ENCODE data around the gene PARD3B. TPM values are rescaled to one million over a fixed set of nuclear protein-coding genes. Genes with fewer than 3 reads are reported as not detected.

The PARD3B gene
- total and polyA plus RNA-seq, 10 of the 15 experiments (the other 5 are each of a cell fraction or from before 2014, with no cell fraction given) = 0.01 to 0.54 (median 0.07) TPM; not detected in 7

DNA sequence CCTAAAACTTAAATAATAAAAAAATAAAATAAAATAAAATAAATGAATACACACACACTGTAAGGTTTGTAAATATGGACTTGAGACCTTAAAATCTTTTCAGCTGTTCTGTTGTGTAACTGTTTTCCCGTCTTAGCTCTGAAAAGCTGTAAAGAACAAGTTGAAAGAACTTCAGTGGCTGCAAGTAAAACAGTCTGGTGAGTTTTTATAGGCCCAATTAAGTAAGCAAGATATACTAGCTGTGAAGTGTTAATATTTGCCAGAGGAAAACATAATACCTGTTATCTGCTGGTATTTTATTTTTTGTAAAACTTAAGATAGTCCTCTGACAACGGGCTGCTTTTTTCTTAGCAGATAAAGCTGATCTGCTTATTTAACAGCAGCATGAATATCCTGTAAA is 960.1 kb downstream of the PARD3B start:
- POLR2A ChIA-PET = no interaction called here
- no peaks in the 10 kb centered on the region for H3K27me3 ChIP-seq (replicated peaks in 1 of 2; ENCODE audit: control insufficient read depth in 2 of 2, insufficient read depth in 2 of 2, low read length in 1 of 2)
- RAD21 ChIA-PET (ENCODE audit: unreplicated experiment) = no interaction called here
- no peaks in the 10 kb centered on the region for H3K36me3 ChIP-seq (ENCODE audit: control insufficient read depth in 2 of 2, insufficient read depth in 2 of 2, low read length in 1 of 2)
- no TSS peak for BruUV-seq (replicated peaks)
- CTCF ChIA-PET = no interaction called here
- no peak overlapping the region for H3K4me3 ChIP-seq
- WGBS (ENCODE audit: insufficient coverage, insufficient replicate concordance, low lambda C conversion rate, missing lambda C conversion rate) = 27% methylated on average over 2 of the region's 2 CpGs
- no peaks in the 10 kb centered on the region for H3K4me1 ChIP-seq (ENCODE audit: control insufficient read depth, insufficient read depth, low read length)
- no peaks in the 10 kb centered on the region for H3K79me2 ChIP-seq (ENCODE audit: control insufficient read depth, insufficient read depth, low read length)
- ATAC-seq = no peak
- H3K4me2 ChIP-seq (ENCODE audit: control insufficient read depth, insufficient read depth) = no peak overlapping the region
- SMC1A ChIA-PET (ENCODE audit: uncharacterized antibody, unreplicated experiment) = interaction anchor here (1.0 kb wide), 1 partner anchor 31 kb away, joined by 3 read pairs; no protein-coding TSS in a partner anchor
- FAIRE-seq = no peak
- TF ChIP-seq TBL1XR1 (IDR thresholded peaks at IDR 0.05; ENCODE audit: low read depth, low read length) = no peak
- TF ChIP-seq RB1 (IDR thresholded peaks at IDR 0.05; ENCODE audit: borderline replicate concordance) = no peak
- TF ChIP-seq, protein P1, sequence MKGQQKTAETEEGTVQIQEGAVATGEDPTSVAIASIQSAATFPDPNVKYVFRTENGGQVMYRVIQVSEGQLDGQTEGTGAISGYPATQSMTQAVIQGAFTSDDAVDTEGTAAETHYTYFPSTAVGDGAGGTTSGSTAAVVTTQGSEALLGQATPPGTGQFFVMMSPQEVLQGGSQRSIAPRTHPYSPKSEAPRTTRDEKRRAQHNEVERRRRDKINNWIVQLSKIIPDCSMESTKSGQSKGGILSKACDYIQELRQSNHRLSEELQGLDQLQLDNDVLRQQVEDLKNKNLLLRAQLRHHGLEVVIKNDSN (IDR thresholded peaks at IDR 0.05; ENCODE audit: borderline replicate concordance, extremely low read length, insufficient read depth, low read depth, low read length) = no peak
- TF ChIP-seq SREBF1 (IDR thresholded peaks at IDR 0.05; ENCODE audit: low read length) = no peak
- no peak for TF ChIP-seq NRF1 (conservative IDR thresholded peaks at IDR 0.05; ENCODE audit: low read depth, low read length)
- intact Hi-C loops (cut with micrococcal nuclease; ENCODE audit: unreplicated experiment) = no loop called here
- H3K9me3 ChIP-seq (replicated peaks; ENCODE audit: control insufficient read depth, insufficient read depth, low read length) = no peaks in the 10 kb centered on the region
- no peaks in the 10 kb centered on the region for H4K20me1 ChIP-seq (ENCODE audit: control insufficient read depth, insufficient read depth)
- in situ Hi-C loops (cut with MboI) = no loop called here
- H2AFZ ChIP-seq (ENCODE audit: control insufficient read depth, low read depth, low read length) = no peak overlapping the region
- H3K9ac ChIP-seq (ENCODE audit: control insufficient read depth, insufficient read depth, low read length) = no peak overlapping the region
- H3K27ac ChIP-seq (ENCODE audit: control insufficient read depth, insufficient read depth) = no peak overlapping the region
- DNase-seq (ENCODE audit: low read depth, low spot score) = no peak

DNA sequence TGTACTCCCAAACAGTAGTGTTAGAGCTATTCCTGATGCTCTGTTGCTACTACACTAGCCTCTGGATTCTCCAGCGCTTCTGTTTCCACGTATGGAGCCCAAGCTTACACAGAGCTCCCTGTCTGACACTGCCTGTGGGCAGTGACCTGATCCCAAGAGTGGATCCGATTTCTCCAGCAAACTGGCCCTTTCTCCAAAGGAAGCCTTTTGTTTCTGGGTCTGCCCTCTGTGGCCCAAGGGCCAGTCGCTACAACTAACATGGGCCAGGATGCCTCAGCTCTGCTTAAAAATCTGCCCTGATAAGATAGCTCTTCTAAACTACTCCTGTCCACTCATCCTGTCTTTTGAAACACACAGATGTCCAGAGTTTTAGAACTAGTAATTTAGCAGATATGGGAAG is 964.4 kb downstream of the PARD3B start:
- no peak overlapping the region for H3K4me2 ChIP-seq (ENCODE audit: control insufficient read depth, insufficient read depth)
- H3K36me3 ChIP-seq (ENCODE audit: control insufficient read depth in 2 of 2, insufficient read depth in 2 of 2, low read length in 1 of 2) = no peaks in the 10 kb centered on the region
- ChIA-PET CTCF (no interaction called here), SMC1A (ENCODE audit: uncharacterized antibody, unreplicated experiment) (no interaction called here), RAD21 (ENCODE audit: unreplicated experiment) (no interaction called here), POLR2A (no interaction called here)
- H3K79me2 ChIP-seq (ENCODE audit: control insufficient read depth, insufficient read depth, low read length) = no peaks in the 10 kb centered on the region
- H3K4me1 ChIP-seq (ENCODE audit: control insufficient read depth, insufficient read depth, low read length) = no peaks in the 10 kb centered on the region
- ATAC-seq (no peak), FAIRE-seq (no peak), DNase-seq (ENCODE audit: low read depth, low spot score) (no peak)
- BruUV-seq (replicated peaks) = no TSS peak
- in situ Hi-C loops (cut with MboI) (no loop called here), intact Hi-C loops (cut with micrococcal nuclease; ENCODE audit: unreplicated experiment) (no loop called here)
- 10% methylated on average over 4 of the region's 4 CpGs for WGBS (ENCODE audit: insufficient coverage, insufficient replicate concordance, low lambda C conversion rate, missing lambda C conversion rate)
- no peaks in the 10 kb centered on the region for H3K27me3 ChIP-seq (replicated peaks in 1 of 2; ENCODE audit: control insufficient read depth in 2 of 2, insufficient read depth in 2 of 2, low read length in 1 of 2)
- no peak overlapping the region for H3K9ac ChIP-seq (ENCODE audit: control insufficient read depth, insufficient read depth, low read length)
- H3K9me3 ChIP-seq (replicated peaks; ENCODE audit: control insufficient read depth, insufficient read depth, low read length) = no peaks in the 10 kb centered on the region
- no peak overlapping the region for H3K27ac ChIP-seq (ENCODE audit: control insufficient read depth, insufficient read depth)
- no peak overlapping the region for H3K4me3 ChIP-seq
- no peak overlapping the region for H2AFZ ChIP-seq (ENCODE audit: control insufficient read depth, low read depth, low read length)
- H4K20me1 ChIP-seq (ENCODE audit: control insufficient read depth, insufficient read depth) = no peaks in the 10 kb centered on the region
- TF ChIP-seq ELK1 (IDR thresholded peaks at IDR 0.05; ENCODE audit: low read depth, low read length) = no peak
- no peak for TF ChIP-seq BRCA1 (IDR thresholded peaks at IDR 0.05; ENCODE audit: low read depth, low read length)
- TF ChIP-seq ESRRA (IDR thresholded peaks at IDR 0.05; ENCODE audit: low read length) = no peak
- TF ChIP-seq SKIL (IDR thresholded peaks at IDR 0.05; ENCODE audit: low read depth, poor library complexity, severe bottlenecking) = no peak
- no peak for TF ChIP-seq ZNF24 (IDR thresholded peaks at IDR 0.05)
- TF ChIP-seq, protein P2, sequence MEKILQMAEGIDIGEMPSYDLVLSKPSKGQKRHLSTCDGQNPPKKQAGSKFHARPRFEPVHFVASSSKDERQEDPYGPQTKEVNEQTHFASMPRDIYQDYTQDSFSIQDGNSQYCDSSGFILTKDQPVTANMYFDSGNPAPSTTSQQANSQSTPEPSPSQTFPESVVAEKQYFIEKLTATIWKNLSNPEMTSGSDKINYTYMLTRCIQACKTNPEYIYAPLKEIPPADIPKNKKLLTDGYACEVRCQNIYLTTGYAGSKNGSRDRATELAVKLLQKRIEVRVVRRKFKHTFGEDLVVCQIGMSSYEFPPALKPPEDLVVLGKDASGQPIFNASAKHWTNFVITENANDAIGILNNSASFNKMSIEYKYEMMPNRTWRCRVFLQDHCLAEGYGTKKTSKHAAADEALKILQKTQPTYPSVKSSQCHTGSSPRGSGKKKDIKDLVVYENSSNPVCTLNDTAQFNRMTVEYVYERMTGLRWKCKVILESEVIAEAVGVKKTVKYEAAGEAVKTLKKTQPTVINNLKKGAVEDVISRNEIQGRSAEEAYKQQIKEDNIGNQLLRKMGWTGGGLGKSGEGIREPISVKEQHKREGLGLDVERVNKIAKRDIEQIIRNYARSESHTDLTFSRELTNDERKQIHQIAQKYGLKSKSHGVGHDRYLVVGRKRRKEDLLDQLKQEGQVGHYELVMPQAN (conservative IDR thresholded peaks at IDR 0.05) = no peak
- no peak for TF ChIP-seq MYC (IDR thresholded peaks at IDR 0.05; ENCODE audit: insufficient read depth, insufficient read length, insufficient replicate concordance, low read length, severe bottlenecking)
